Activated CD8-positive, alpha-beta T cell treated with anti-CD3 and anti-CD28 coated beads for 36 hours (primary cell): ENCODE results near the gene EIF2B5. TPM values are rescaled to one million over a fixed set of nuclear protein-coding genes. Genes with fewer than 3 reads are reported as not detected.

ENCODE experiments used
- ATAC-seq: fragments of 200-7000 bp; cut with Tn5 transposase; one replicate; pipeline ENCODE4 v1.10.0; 2021; ENCODE audit warnings: mild to moderate bottlenecking, moderate library complexity
- CTCF ChIA-PET: fragments of 350-600 bp; sonication (Branson Sonifier 250); formaldehyde crosslinking; loops from one replicate; lab custom pipeline; 2021; ENCODE audit warnings: antibody characterized with exemption; lab: Charles Lee
- POLR2A ChIA-PET: fragments of 350-600 bp; sonication (Branson Sonifier 250); formaldehyde crosslinking; loops from one replicate; lab custom pipeline; 2021; ENCODE audit warnings: antibody characterized with exemption; lab: Charles Lee
- DNase-seq: peaks from one replicate; pipeline ENCODE4 v3.0.0-alpha.2; 2020
- H3K27ac Mint-ChIP-seq: one replicate; pipeline ENCODE4 v1.8.0; 2021; ENCODE audit warnings: mild to moderate bottlenecking, mixed read lengths
- H3K27me3 Mint-ChIP-seq: one replicate; pipeline ENCODE4 v1.8.0; 2021; ENCODE audit warnings: mixed read lengths
- H3K36me3 Mint-ChIP-seq: one replicate; pipeline ENCODE4 v1.8.0; 2021; ENCODE audit warnings: low read depth, mixed read lengths
- H3K4me1 Mint-ChIP-seq: one replicate; pipeline ENCODE4 v1.8.0; 2021; ENCODE audit warnings: low read depth, mixed read lengths
- H3K4me3 Mint-ChIP-seq: one replicate; pipeline ENCODE4 v1.8.0; 2021; ENCODE audit warnings: mild to moderate bottlenecking, moderate library complexity, mixed read lengths
- H3K9me3 Mint-ChIP-seq: one replicate; pipeline ENCODE4 v1.8.0; 2021; ENCODE audit warnings: mixed read lengths
- CTCF ChIP-seq: fragments of 200-600 bp; IDR thresholded peaks from one replicate; pipeline ENCODE4 v1.8.0; 2022; ENCODE audit warnings: antibody characterized with exemption, mild to moderate bottlenecking
- intact Hi-C: fragments of 100-400 bp; cut with micrococcal nuclease; formaldehyde crosslinking; loops from one replicate; pipeline ENCODE4 v1.10.0; 2022
- total RNA-seq, 2 experiments: library from RNA; stranded (reverse); gene quantifications; one replicate each; pipeline ENCODE4 v1.2.3, GENCODE V29; 2021

The EIF2B5 gene
- total RNA-seq, 2 experiments from 2014 or later, result 59.9 to 64.0 TPM

GRCh38 chr3:184173374-184173722 lies 38.2 kb downstream of the EIF2B5 start:
- CTCF ChIA-PET, result interaction anchor here (1.2 to 1.7 kb wide), 6 partner anchors 12 to 277 kb away, joined by 3 to 8 read pairs (median 4); no protein-coding TSS in a partner anchor
- POLR2A ChIA-PET, result interaction anchor here (0.6 to 3.0 kb wide), 5 partner anchors 11 to 558 kb away, joined by 3 to 12 read pairs (median 4); partner anchors contain the start of genes ABCF3 and DVL3
- no peak overlapping the region for H3K4me3 Mint-ChIP-seq
- H3K27me3 Mint-ChIP-seq, result no peaks in the 10 kb centered on the region
- peaks cover 9% of the 10 kb centered on the region for H3K36me3 Mint-ChIP-seq
- H3K27ac Mint-ChIP-seq, result no peak overlapping the region
- peaks cover 29% of the 10 kb centered on the region for H3K4me1 Mint-ChIP-seq
- ATAC-seq, result no peak
- no peak for TF ChIP-seq CTCF
- intact Hi-C loops, result no loop called here
- no peaks in the 10 kb centered on the region for H3K9me3 Mint-ChIP-seq
- DNase-seq, result no peak

- DNase-seq (no peak), ATAC-seq (no peak)
- Mint-ChIP-seq H3K36me3 (peaks cover 16% of the 10 kb centered on the region), H3K9me3 (no peaks in the 10 kb centered on the region), H3K27ac (peak overlapping the region; percentile 61), H3K4me1 (peaks cover 29% of the 10 kb centered on the region), H3K4me3 (peak overlapping the region; percentile 85), H3K27me3 (no peaks in the 10 kb centered on the region)
- POLR2A ChIA-PET, result interaction anchor here (0.5 to 3.0 kb wide), 4 partner anchors 10 to 35 kb away, joined by 3 to 12 read pairs (median 5); partner anchors contain the start of genes ABCF3 and DVL3
- TF ChIP-seq CTCF, result no peak
- CTCF ChIA-PET, result interaction anchor here (0.7 to 1.5 kb wide), 6 partner anchors 10 to 289 kb away, joined by 3 to 8 read pairs (median 4); partner anchors contain the start of gene PARL
- intact Hi-C loops, result loop anchor here (2.0 kb wide), 1 partner anchor 125 kb away; the partner anchor contains the start of gene PSMD2
Measured at GRCh38 chr3:184174284-184174645, 39.1 kb downstream of the EIF2B5 start.

- CTCF ChIA-PET, result interaction anchor here (0.6 to 1.5 kb wide), 6 partner anchors 9 to 290 kb away, joined by 3 to 8 read pairs (median 4); partner anchors contain the start of gene PARL
Measured at GRCh38 chr3:184174646-184175492, 39.7 kb downstream of the EIF2B5 start, which contains the start of gene AP2M1. Gene AP2M1 (plus strand): TSS chr3:184174855. CDS start chr3:184176994, 2,139 bp downstream.

GRCh38 chr3:184175506-184175905 lies 40.3 kb downstream of the EIF2B5 start:
- peak overlapping the region; percentile 85 for H3K4me3 Mint-ChIP-seq
- peaks cover 24% of the 10 kb centered on the region for H3K36me3 Mint-ChIP-seq
- H3K9me3 Mint-ChIP-seq, result no peaks in the 10 kb centered on the region
- DNase-seq (no peak), ATAC-seq (no peak)
- CTCF ChIA-PET, result interaction anchor here (0.6 to 1.5 kb wide), 3 partner anchors 9 to 76 kb away, joined by 3 to 4 read pairs (median 4); no protein-coding TSS in a partner anchor
- POLR2A ChIA-PET, result interaction anchor here (1.1 to 3.0 kb wide), 2 partner anchors 8 to 11 kb away, joined by 8 to 12 read pairs; partner anchors contain the start of gene ABCF3
- no peaks in the 10 kb centered on the region for H3K27me3 Mint-ChIP-seq
- H3K4me1 Mint-ChIP-seq, result peaks cover 29% of the 10 kb centered on the region
- TF ChIP-seq CTCF, result no peak
- intact Hi-C loops, result loop anchor here (2.0 kb wide), 1 partner anchor 123 kb away; the partner anchor contains the start of gene PSMD2
- peak overlapping the region; percentile 88 for H3K27ac Mint-ChIP-seq

More at GRCh38 chr3:184174646-184175492, 39.7 kb downstream of the EIF2B5 start, which contains the start of gene AP2M1:
- POLR2A ChIA-PET, result interaction anchor here (0.5 to 3.0 kb wide), 4 partner anchors 9 to 36 kb away, joined by 4 to 12 read pairs (median 7); partner anchors contain the start of gene ABCF3
- Mint-ChIP-seq H3K27me3 (no peaks in the 10 kb centered on the region), H3K9me3 (no peaks in the 10 kb centered on the region), H3K36me3 (peaks cover 22% of the 10 kb centered on the region), H3K4me1 (peaks cover 29% of the 10 kb centered on the region), H3K27ac (peak within 1 kb of the TSS; percentile 88), H3K4me3 (peak within 1 kb of the TSS; percentile 85)
- DNase-seq (peak; percentile 99), ATAC-seq (peak; percentile 97)
- no peak for TF ChIP-seq CTCF
- intact Hi-C loops, result loop anchor here (2.0 kb wide), 1 partner anchor 124 kb away; the partner anchor contains the start of gene PSMD2
